CD4-positive, alpha-beta T cell treated with Interleukin-4 for 4 hours (primary cell): ENCODE results near the gene WASF2.
"Not testable (repeated sequence)": the region's sequence is repeated elsewhere in the genome, so short reads cannot be mapped to it uniquely, and the experiment has no call there.

Experiments
- DNase-seq: peaks from one replicate; pipeline ENCODE4 v3.0.0-alpha.2; 2020

Gene WASF2

GRCh38 chr1:27447399-27447798 lies 42.6 kb downstream of the WASF2 start:
- DNase-seq, result no peak

GRCh38 chr1:27446496-27447020 lies 43.4 kb downstream of the WASF2 start:
- DNase-seq, result no peak

GRCh38 chr1:27445177-27445936 lies 44.6 kb downstream of the WASF2 start:
- DNase-seq, result no peak

GRCh38 chr1:27444632-27445031 lies 45.3 kb downstream of the WASF2 start:
- no peak for DNase-seq

GRCh38 chr1:27439150-27439549 lies 50.8 kb downstream of the WASF2 start:
- DNase-seq, result no peak

- peak; percentile 23 for DNase-seq
Observed at GRCh38 chr1:27438621-27439061, 51.3 kb downstream of the WASF2 start.

GRCh38 chr1:27436204-27437159 lies 53.5 kb downstream of the WASF2 start:
- DNase-seq, result peak; percentile 66

- DNase-seq, result peak; percentile 23
Observed at GRCh38 chr1:27435566-27436203, 54.3 kb downstream of the WASF2 start.

GRCh38 chr1:27433706-27434105 lies 56.3 kb downstream of the WASF2 start:
- no peak for DNase-seq

- DNase-seq, result not testable (repeated sequence)
Observed at GRCh38 chr1:27432725-27433124, 57.2 kb downstream of the WASF2 start.

GRCh38 chr1:27431601-27431940 lies 58.4 kb downstream of the WASF2 start:
- no peak for DNase-seq

GRCh38 chr1:27430903-27431600 lies 58.9 kb downstream of the WASF2 start:
- peak; percentile 55 for DNase-seq

- no peak for DNase-seq
Observed at GRCh38 chr1:27429029-27429425, 60.9 kb downstream of the WASF2 start.

- peak; percentile 65 for DNase-seq
Observed at GRCh38 chr1:27428316-27429028, 61.5 kb downstream of the WASF2 start.

GRCh38 chr1:27427816-27428315 lies 62.1 kb downstream of the WASF2 start:
- no peak for DNase-seq

- DNase-seq, result no peak
Observed at GRCh38 chr1:27427329-27427728, 62.6 kb downstream of the WASF2 start.

GRCh38 chr1:27423709-27424108 lies 66.3 kb downstream of the WASF2 start:
- DNase-seq, result no peak

- DNase-seq, result peak; percentile 72
Observed at GRCh38 chr1:27418326-27419185, 71.4 kb downstream of the WASF2 start.

GRCh38 chr1:27417713-27418112 lies 72.3 kb downstream of the WASF2 start:
- DNase-seq, result no peak

- DNase-seq, result peak; percentile 76
Observed at GRCh38 chr1:27416387-27417111, 73.4 kb downstream of the WASF2 start.
